Measurements from ENCODE around the gene MPDZ.

Gene MPDZ

GRCh38 chr9:13131991-13132390, 147.5 kb downstream of the MPDZ start:
- DNase-seq: no peak

GRCh38 chr9:13131416-13131815, 148.1 kb downstream of the MPDZ start:
- no peak for DNase-seq

- no peak for DNase-seq
These were observed 151.1 kb downstream of the MPDZ start for GRCh38 chr9:13128266-13128860.

GRCh38 chr9:13127131-13127530, 152.4 kb downstream of the MPDZ start:
- DNase-seq: no peak

DNA sequence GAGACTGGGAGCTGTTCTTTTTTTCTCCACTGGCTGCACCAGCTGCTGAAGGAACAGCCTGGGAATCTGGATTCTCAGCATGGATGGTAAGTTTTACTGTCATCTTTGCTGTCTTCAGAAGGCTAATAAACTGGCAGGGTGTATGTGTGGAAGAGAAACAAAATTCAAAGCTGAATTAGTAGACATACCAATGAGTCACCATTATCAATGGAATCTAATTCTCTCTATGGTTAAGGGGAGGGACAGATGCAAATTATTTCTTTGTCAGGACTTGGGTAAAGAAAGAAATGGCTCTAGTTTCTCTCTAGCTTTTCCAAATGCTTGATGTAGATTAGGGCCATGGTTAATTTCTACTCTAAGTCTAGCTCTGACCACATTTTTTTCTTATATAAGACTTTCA, 154.2 kb downstream of the MPDZ start:
- no peak for DNase-seq

- DNase-seq: no peak
These were observed 156.6 kb downstream of the MPDZ start for GRCh38 chr9:13122756-13123369.

GRCh38 chr9:13118313-13118712, 161.2 kb downstream of the MPDZ start:
- DNase-seq: no peak

DNA sequence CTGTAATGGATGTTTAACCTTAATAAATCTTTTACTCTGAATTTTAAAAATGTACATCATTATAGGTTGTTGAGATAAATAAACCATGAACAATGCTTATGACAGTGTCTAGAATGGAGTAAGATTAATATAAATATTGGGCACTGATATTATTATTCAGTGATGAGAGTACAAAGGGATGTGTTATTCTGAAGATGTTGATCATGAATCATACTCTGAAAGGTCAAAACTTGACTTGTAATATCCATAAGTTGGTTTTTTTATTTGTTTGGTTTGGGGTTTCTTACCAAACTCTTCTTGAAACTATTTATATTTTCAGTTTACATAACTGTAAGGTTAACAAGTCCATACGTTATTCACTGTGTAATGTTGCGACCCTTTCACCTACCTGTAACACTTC, 163.2 kb downstream of the MPDZ start:
- DNase-seq: no peak

DNA sequence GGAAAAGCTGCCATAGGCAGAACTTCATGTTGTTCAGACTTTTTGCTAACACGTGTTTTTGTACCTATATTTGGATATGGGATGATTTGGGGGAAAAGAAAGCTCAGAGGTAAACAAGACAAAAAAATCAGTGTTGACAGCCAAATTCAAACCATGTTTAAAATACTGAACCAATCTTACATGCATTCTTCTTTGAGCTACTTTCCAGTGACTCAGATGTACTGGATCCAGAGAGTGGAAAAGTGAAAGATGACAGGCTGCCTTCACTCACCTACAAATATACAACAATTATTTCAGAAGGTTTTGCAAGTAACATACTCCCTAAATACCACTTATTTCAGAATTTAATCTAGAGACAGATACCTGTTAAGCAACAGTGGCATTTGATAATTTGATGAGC, 165.7 kb downstream of the MPDZ start:
- DNase-seq: no peak

GRCh38 chr9:13113216-13113615, 166.3 kb downstream of the MPDZ start:
- peak; percentile 4 for DNase-seq

DNA sequence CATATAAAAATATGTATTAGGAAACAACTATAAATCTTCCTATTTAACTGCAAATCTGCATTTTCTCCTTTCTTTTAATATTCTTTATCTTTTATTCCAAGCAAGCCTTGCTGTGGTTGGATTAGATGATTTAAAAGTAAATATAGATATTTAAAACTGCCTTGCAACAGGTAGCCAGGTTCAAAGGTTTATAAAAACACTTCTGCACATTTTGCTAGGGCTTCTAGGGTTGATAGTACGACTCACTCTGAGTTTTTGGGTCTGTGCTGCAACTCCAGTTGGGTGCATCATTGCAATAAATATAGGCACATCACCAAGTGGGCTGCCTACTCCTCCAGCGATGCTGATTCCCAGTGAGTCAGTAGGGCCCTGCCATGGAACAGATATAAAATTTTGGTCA, 167.7 kb downstream of the MPDZ start:
- no peak for DNase-seq

DNA sequence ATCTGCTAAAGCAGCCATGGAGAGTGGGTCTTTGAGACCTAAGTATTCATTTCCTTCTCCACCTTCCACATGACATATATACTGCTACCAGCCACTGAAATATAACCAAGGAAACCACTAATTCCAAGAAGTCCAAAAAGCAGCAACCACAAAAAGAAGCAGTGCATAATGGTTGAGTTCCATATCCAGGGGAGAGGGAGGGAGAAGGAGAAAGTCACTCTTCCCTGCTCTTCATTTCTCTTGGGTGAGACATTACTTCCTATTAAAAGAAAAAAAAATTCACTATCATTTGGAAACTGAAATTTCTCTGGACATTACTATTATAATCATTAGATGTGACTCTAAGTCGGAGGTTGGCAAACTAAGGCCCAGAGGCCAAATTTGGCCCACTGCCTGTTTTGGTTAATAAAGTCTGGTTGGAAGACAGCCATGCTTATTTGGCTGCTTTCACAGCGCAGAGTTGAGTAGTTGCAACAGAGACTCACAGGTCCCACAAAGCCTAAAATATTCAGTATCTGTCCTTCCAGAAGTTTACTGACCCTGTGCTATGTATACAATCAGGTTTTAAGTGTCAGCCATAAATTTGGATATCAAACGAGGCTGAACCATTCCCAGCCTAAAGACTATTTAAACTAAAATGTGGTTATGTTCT, 168.6 kb downstream of the MPDZ start:
- DNase-seq: no peak

DNA sequence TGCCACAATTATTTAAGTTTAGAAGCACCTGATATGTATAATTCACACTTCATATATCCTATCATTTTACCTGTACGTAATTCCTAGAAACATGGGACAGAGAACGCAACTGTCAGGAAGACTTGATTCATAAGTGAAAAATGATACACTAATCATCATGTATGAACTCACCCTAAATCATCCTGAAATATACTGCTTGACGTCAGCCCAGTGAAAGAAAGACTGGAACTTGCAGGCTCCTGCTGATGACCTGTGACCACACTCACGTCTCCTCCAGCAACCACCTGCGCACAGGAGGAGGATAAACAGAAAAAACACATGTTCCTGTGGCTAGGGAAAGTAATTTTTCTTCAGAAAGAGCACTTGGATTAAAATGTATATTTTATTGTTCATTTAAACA, 169.7 kb downstream of the MPDZ start:
- DNase-seq: no peak

- DNase-seq: no peak
These were observed 172.5 kb downstream of the MPDZ start for GRCh38 chr9:13107008-13107407.

- DNase-seq: no peak
These were observed 178.4 kb downstream of the MPDZ start for GRCh38 chr9:13100914-13101572.

GRCh38 chr9:13095056-13095455, 184.4 kb downstream of the MPDZ start:
- DNase-seq: no peak

GRCh38 chr9:13090628-13091027, 188.9 kb downstream of the MPDZ start:
- DNase-seq: no peak

DNA sequence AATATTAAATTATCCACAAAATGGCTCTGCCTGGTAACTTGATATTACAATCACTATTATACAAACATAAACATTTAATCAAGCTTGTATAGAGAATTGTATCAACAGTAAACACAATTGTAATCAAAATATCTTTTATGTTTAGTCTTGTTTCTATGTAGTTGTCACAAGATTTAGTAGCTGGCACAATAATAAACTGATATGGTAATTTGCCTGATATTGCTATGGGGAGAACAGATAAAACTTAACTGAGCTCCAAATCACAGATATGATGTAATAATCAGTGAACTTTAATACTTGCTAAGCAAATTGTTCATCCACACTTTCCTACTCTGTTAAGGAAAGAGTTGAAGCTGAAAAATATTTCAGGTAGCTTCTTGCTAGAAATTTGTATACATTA, 189.8 kb downstream of the MPDZ start:
- no peak for DNase-seq

GRCh38 chr9:13088720-13089427, 190.6 kb downstream of the MPDZ start:
- DNase-seq: no peak

DNA sequence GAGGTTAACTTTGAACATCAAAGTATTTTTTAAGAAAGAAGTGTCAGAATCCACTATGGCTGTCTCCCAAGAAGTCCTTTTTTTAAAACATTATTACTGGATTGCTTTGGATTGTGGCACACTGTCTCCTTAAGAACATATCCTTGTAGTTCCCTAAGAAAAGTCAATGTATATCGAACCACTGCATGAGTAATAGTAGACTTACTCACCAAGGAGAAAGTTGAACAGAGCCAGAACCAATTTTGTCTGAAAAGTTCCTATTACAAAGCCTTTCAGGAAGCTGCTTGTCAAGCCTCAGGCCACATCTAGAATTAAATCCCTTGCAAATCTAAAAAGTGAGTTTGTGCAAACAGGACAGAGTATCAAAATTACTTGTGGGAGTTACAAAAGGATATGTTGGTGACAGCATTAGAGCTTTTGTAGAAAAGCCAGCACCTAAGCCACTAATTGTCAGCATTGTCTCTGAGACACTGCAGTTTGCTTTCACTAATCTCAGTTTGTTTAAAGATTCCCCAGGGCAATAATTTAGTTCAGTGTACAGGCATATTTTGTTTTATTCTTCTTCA, 195.4 kb downstream of the MPDZ start:
- DNase-seq: peak; percentile 9

DNA sequence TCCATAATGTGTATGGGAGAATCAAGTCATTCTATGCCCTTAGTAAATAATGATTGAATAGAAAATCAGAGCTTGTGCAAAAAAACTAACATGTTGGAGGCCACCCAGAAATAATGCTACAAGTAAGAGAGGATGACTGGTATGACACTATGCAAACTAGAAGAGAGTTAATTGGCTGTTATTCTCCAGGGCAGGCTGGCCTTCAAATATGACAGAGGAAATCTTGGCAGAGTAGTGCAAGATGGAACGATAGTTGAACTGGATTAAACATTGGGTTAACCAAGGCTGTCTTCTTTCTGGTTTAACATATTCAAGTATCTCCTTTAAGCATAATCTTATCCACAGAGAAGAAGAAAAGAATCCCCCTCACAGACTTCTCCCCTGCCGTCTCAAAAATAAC, 196.1 kb downstream of the MPDZ start:
- no peak for DNase-seq

- DNase-seq: no peak
These were observed 196.7 kb downstream of the MPDZ start for GRCh38 chr9:13082796-13083195.

GRCh38 chr9:13078164-13078563, 201.3 kb downstream of the MPDZ start:
- DNase-seq: no peak

Data from NCI-H226 (cell line).